Stimulated activated CD8-positive, alpha-beta memory T cell treated with anti-CD3 and anti-CD28 coated beads, Interleukin-4, amount 100 ng/mL, for 1 hour (primary cell): Measurements from ENCODE around the gene REG1B.

ENCODE experiments used
- DNase-seq, 2 donors: peaks; one replicate each; pipeline ENCODE4 v3.0.0-alpha.2; 2020; ENCODE audit warnings: low read depth in 2 of 2, low spot score in 1 of 2

Gene REG1B, protein sequence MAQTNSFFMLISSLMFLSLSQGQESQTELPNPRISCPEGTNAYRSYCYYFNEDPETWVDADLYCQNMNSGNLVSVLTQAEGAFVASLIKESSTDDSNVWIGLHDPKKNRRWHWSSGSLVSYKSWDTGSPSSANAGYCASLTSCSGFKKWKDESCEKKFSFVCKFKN

DNA sequence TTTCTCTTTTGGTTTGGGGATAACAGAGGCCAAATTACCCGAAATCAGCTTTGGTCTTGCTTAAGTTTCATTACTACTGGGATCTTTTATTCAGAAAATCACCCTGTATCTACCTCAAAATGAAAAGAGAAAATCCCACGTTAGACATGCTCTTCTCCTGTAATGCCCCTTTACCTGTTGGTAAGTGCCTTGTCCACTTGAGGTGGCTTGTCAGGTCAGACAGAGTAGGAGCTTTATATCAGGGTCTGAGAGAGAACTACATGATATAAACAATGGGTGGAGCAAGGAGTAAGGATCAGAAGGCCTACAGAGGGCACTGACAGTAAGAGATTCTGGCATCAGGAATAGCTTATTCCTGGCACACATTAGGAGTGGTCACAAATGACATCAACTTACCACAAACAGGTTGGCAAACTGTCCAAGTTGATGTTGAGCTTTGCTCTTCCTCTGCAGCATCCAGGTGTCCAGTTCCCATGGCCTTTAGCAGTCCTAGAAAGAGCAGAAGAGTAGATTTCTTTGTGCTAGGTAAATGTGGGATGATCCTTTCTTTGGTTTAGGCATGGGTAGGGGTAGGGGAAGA lies at the start of gene REG1B:
Gene REG1B (minus strand): TSS at position 209 of the 580 bp plus-strand sequence. CDS start 381 bp downstream, outside the sequence.
- no peak for DNase-seq

DNA sequence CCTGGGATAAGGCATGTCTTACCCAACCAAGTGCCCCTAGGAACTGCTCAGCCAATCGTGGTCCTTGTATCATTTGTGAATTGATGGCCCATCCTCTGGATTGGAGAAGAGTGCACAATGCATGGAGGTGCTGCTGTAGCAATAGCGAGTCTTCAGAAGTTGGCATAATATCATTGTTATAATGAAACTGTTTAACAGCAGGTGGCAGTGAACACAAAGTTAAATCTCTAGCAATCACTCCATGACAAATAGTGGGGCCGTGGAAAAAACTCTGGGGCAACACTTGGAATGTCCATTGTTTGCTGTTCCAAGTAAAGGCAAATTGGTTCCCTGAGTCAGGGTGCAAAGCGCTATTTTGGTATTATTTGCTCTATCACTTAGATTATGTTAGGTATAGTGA lies 43.9 kb upstream of the REG1B start:
- no peak for DNase-seq

DNA sequence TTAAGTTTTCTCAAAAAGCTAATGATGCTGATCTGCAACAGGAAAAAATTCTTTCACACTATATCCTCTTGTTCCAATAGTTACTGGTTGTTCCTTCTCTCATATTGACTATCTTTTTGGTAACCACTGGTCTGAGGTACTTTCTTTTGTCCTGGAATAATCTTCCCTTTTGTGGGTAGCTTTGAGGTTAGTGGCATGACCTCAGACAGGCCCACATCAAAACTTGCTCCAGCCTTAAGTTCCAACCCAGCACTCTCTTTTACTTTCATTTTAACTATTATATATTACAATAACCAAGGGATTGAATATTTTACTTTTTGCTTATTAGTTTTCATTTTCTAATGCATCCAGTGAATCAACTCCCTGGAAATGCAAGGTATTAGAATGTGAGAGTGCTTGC lies 42.0 kb upstream of the REG1B start:
- no peak for DNase-seq

DNA sequence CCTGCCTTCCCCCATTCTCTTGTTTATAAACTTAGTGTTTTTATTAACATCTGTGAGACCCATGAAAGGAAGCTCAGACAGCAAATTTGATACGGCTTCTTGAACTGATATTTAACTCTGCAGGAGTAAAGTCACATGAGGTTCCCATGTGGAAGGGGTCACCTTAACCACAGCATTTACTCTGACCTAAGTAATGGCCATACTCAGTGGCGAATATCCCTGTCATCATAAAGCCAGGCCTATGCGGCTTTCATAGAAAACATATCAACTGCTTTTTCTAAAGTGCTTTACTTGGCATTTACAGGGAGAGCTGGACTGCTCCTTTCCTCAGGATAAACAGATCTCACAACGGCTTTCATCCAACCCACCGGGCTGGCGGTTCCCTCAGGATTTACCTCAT lies 41.5 kb upstream of the REG1B start:
- DNase-seq, result no peak

DNA sequence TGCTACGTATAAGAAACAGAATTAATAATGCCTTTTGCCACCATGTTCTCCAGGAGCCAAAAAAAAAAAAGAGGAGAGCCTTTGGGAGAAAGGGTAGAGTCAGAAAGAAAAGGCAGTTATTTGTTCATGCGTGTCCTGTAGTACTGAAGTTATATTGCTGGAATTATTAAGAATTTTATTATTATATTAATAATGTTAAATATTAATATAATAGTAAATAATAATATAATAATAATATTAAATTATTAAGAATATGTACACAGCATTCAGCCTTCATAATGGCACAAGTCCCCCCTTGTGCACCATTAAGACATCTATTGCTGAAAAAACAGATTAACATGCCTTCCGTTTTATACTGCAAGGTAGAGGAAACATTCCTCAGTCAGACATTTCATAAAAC lies 40.6 kb upstream of the REG1B start:
- DNase-seq, result no peak

DNA sequence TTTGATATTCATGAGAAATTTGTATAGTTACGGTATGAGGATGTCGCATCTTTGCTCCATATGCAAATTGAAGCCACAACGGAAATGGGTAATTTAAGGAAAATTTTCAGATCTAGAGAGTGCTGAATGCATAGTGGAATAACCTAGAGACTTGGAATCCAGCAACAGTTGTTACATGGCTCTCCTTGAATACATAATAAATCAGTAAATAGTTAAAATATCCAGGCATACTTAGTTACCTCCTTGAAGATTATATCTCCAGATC lies 37.9 kb upstream of the REG1B start:
- no peak for DNase-seq

DNA sequence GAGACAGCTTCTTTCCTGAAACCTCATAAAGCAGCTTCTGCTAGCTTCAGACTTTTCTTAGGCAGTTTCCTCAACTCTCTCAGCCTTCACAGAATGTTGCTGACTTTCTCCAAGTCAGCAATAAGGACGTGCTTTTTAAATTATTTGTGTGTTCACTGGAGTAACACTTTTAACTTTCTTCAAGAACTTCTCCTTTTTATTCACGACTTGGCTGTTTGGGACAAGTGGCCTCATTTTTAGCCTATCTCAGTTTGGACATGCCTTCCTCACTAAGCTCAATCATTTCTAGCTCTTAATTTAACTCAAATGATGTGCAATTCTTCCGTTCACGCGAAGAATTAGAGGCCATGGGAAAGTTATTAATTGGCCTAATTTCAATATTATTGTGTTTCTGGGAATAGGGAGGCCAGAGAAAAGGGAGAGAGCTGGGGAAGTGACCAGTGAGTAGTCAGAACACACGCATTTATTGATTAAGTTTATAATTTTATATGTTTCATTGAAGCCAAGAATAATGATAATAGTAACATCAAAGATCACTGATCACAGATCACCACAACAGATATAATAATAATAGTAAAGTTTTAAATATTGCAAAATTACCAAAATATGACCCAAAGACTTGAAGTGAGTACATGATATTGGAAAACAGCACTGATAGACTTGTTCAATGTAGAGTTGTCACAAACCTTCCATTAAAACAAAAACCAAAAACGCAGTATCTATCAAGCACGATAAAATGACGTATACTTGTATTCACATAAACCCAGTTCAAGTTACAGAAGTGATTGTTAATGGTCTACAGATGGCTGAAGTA lies 37.3 kb upstream of the REG1B start:
- DNase-seq, result no peak

DNA sequence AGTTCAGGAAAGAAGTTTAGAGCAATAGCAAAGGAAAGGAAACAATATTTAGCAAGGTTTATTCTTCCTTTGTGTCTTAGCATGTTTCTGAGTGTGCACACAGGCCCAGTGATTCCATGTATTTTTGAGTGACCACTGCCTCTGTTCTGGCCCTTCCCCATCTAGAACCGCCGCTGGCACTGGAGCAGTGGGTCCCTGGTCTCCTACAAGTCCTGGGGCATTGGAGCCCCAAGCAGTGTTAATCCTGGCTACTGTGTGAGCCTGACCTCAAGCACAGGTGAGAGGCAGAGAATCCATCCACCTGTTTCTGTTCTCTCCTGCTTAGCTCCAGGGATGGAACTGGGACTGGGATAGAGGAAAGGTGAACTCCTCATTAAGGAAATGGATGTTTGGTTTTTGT lies 34.9 kb upstream of the REG1B start:
- no peak for DNase-seq

DNA sequence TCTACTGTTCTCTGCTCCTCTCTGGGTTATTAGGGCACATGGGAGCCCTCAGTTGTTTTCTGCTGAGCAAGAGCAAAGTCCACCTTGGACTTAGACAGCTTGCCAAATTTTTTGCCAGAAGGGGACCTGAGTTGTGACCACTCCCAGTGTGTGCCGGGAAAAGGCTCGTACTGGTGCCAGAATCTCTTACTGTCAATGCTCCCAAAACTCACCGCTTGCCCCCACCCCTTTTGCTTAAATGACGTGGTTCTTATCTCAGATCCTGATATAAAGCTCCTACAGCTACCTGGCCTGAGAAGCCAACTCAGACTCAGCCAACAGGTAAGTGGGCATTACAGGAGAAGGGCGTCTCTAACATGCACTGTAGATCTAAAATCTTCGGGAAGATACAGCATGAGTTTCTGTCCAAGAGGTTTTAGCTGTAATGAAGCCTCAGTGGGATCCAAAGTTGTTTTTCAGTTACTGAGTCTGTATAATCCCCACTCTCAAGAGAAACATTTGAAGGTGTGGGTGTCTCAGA lies 32.5 kb upstream of the REG1B start, which contains the start of gene REG1A:
Gene REG1A (plus strand): TSS at position 295 of the 520 bp plus-strand sequence. CDS start 374 bp downstream, outside the sequence.
- no peak for DNase-seq

DNA sequence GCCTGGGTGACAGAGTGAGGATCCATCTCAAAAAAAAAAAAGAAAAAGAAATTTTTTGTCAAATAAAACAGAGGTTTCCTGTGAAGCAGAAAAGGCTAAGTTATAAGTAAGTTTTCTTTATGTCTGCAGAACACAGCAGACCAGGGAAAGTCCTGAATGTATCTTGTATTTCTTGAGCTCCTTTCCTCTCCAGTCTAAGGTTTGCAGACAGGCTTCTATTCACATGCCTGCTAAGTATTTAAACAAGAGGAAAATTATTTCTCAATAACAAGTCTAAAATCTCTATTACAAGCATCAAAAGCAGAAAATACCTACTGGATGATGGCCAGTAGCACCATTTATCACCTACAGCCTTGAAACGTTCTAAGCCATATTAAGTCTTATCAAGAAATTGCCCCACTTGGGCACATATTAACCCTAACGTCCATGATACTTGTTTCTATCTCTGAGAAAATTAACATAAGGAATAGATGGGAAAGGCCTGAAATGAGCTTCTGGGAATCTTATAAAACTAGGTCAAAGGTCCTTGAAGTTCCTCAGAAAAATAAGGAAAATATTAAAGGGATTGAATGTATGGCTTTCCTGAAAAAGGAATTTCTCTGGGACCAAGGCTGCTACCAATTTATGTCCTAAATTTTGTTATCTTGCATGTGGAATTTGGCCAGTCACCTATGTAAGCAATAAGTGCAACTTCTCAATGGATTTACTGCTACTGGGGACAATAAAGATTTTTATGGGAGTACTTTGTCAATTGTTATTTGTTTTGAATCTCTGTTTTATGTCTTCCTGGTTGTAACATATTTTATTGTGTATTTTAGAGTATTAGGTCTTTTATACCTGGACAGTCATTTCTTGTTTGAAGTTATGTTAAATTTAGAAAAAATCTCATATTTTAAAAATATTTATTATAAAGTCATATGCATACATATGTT lies 29.5 kb upstream of the REG1B start:
- DNase-seq, result no peak

DNA sequence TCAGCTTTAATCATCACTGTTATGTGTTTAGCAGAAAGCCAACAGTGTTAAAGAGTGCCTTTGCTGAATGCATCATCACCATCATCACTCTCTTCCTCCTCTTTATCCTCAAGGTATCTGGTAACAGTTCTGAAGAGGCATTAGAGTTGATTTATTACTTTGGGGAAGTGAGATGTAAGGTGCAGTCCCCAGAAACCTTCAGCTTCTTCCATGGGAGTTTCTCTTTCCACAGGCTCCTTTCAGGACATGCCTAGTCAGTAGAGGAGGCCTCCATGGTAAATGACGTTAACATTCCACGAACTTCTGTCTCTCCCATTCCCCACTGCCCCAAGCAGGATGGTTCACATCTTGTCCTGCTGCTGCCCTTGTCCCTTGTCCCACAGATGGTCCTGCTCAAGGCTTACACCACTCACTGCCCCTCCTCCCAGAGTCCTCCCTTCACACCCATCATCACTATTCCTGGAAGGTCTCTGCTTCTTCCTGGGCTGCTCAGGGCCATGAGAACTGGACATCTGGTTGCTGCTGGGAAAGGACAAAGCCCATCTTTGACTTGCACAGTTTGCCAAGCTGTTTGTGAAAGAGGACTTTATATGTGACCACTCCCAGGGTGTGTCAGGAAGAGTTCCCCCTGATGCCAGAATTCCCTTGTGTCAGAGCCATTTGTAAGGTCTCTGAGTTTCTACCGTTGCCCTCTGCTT lies 27.2 kb upstream of the REG1B start:
- no peak for DNase-seq

DNA sequence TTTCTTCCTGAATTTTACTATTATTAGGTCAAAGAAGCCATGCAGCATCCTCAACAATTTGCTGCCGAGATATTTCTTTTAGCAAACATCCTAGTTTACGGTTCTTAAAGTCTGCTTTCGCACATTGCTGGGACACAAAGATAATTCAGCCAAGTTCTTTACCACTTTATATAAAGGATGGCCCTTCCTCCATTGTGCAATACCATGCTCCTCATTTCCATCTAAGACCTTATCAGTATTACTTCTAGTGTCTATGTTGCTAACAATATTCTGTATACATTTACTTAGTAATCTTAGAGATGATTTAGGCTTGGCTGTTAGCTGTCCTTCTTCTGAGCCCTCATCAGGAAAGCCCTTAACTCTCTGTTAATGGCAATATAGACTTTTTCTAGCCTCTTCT lies 24.5 kb upstream of the REG1B start:
- no peak for DNase-seq

DNA sequence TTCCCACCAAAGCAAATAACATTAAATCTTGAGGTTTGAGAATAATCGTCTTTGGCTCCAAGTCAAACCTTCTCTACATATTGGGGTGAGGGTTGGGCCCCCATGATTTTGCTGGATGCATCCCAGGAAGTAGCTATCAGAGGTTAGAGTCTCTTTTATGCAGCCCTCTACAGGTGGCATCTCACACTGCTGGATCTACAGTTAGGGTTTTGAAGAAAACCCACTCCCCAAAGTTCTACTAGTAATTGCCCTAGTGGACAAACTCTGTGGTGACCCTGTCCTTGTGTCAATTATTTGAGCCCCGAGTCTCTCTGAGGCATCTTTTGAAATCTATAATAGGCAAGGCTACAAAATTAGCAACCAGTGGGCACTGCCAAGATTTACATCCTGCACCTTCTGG lies 17.5 kb upstream of the REG1B start:
- DNase-seq, result no peak

DNA sequence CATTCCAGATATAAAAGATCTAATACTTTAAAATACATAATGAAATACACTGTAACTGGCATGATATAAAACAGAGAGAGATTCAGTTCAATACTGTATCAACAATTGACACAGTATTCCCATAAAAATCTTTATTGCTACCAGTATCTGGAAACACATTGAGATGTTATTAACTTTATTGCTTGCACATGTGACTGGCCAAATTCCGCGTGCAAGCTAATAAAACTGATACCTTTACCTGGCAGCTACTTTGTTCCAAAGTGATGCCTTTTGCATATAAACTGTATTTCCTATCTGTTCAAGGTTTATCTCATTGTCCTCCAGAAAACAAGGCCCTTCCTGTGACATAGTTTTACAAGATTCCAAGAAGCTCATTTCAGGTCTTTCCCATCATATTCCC lies 15.4 kb upstream of the REG1B start:
- DNase-seq, result no peak

DNA sequence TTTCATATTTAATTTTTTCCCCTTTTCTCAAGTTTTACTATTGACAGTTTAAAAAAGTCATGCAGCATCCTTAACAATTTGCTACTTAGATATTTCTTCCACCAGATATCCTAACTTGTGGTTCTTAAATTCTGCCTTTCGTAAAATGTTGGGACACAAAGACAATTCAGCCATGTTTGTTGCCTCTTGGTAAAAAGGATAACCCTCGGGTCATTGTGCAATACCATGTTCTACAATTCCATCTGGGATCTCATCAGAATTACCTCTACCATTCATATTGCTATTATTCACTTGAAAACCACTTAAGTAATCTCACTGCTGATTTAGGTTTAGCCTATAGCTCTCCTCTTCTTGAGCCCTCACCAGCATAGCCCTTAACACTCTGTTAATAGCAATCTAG lies 13.2 kb upstream of the REG1B start:
- no peak for DNase-seq

DNA sequence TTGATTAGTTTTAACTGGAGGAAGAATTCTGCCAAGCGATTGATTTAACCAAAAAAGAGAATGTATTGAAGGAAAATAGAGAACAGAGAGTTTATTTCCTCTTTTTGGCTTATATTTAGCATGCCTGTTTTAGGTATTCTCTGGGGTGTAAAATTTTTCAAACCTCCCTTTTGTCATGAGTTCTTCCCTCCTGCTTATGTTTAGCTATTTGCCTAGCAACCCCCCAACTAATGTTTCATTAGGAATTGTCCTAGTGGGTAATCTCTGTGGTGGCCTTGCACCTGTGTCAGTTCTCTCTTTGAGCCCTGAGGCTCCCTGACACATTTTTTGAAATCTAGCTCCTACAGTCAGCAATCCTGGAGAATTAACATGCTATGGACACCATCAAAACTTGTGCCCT lies 12.5 kb upstream of the REG1B start:
- DNase-seq, result no peak

DNA sequence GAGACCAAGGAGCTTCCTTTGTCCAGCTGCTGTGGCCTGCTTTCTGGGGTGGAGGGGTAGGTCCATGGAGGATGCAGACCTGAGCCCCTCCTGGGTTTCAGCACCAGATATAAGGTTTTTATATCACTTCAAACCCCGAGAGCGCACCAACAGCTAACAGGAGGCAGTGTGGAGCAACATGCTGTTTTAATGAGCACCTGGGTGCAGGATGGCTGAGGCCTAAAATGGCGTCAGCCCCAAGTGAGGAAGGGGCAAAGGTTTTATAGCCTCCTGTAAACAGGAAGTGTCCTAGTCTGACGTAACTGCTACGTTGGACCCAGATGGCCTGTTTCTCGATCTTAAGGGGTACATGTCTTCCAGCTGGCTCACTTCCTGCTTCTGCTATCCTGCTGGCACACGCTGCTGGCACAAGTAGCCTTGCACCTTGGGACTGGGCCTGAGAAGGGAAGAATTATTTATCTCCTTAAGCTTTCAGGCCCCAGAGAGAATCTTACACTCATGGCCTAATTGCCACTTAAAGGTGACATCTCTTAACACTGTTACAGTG lies 11.4 kb upstream of the REG1B start:
- DNase-seq, result no peak

DNA sequence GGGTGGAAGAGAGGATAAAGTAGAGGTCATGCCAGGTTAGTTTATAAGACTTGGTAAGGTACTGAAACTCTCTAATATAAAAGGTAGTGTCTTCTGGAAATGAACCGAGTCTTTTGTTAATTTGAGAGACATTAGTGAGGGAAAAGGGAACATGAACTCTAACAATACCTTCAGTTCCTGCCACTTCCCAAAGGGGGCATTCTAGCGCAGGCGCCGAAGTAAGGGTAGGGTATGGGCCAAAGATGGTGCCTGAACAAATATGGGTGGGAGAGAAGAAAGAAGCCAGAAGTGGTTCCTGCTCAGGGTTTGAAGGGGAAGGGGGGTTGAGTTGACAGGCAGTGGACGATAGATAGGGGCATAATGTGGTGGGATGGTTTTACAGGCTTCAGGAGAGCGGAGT lies 10.1 kb upstream of the REG1B start:
- DNase-seq, result no peak

DNA sequence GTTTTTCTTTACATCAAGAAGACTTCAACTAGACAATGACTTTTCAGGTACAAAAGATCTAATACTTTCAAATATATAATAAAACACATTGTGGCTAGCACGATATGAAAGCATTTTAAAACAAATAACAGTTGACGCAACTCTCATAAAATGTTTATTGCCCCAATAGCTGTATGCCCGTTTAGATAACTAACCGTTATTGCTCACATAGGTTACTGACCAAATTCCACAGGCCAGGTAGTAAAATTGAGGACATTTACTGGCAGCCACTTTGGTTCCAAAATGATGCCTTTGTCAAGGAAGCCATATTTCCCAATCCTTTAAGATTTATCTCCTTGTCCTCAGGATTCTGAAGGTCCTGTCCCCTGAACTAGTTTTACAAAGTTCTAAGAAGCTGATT lies 2.9 kb upstream of the REG1B start:
- no peak for DNase-seq

DNA sequence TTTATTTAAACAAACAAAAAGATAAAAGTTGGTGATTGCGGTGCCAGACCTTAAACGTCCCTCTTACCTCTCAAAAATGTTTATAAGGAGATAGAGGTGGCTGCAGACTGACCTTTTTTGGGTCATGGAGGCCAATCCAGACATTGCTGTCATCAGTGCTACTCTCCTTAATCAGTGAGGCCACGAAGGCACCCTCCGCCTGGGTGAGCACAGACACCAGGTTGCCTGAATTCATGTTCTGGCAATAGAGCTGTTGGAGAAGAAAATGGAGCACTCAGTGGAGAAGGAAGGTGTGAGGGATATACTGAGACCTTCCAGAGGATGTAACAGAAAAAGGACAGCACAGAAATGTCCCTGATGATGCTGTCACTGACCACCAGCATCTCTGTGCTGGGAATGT lies 1.5 kb downstream of the REG1B start:
- no peak for DNase-seq

DNA sequence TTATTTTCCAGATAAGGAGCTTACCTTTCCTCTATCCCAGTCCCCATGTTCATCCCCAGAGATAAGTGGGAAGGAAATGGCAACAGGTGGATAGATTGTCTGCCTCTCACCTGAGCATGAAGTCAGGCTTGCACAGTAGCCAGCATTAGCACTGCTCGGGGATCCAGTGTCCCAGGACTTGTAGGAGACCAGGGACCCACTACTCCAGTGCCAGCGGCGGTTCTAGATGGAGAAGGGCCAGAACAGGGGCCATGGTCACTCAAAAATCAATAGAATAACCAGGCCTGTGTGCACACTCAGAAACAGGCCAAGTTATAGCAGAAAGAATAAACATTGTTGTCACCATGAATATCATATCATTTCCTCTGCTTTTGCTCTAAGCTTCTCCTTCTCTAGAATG lies 2.4 kb downstream of the REG1B start:
- DNase-seq, result no peak
